HFF-Myc (cell line): ENCODE measurements around the gene ABCA12.
"Not testable (repeated sequence)": the region's sequence is repeated elsewhere in the genome, so short reads cannot be mapped to it uniquely, and the experiment has no call there.

Experiments used
- DNase-seq: peaks from one replicate; pipeline ENCODE4 v3.0.0-alpha.2; 2011; ENCODE audit warnings: low read depth; ENCODE audit errors: extremely low read depth
- H3K4me3 ChIP-seq: replicated peaks from 2 replicates; pipeline ENCODE4 v1.5.1; 2011; ENCODE audit warnings: low read depth, mild to moderate bottlenecking, control low read depth, low read length
- CTCF ChIP-seq: IDR thresholded peaks from 2 replicates; pipeline ENCODE4 v1.5.1; 2012; ENCODE audit warnings: mild to moderate bottlenecking, low read depth, low read length, control low read depth; ENCODE audit errors: missing control alignments

ABCA12 gene

GRCh38 chr2:215138479-215138878 is at the start of gene ABCA12:
ABCA12 (minus strand) TSS chr2:215138626; CDS start chr2:215138208, 418 bp downstream.
- TF ChIP-seq CTCF: no peak
- no peak within 1 kb of the TSS for H3K4me3 ChIP-seq
- no peak for DNase-seq

DNA sequence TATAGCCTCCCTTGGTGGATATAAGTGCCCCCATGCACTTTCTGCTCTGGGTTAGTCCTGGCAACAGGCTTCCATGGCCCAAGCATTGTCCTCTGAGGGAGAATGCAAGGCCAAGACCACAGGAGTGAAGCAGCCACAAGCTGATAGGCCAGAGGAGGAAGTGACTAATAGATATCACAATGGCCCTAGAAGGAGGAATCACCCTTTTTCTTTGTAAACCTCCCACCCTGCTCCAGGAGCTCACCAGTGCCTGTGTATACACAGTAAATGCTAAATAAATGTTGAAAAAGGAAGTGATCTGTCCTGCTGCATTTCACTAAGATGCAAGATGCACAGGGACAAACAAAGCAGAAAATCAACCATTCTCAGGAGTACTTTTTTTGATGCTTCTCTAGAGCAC is 49.7 kb upstream of the ABCA12 start:
- no peak for DNase-seq
- H3K4me3 ChIP-seq: no peak overlapping the region
- no peak for TF ChIP-seq CTCF

GRCh38 chr2:215186021-215186420 is 47.6 kb upstream of the ABCA12 start:
- TF ChIP-seq CTCF: no peak
- no peak for DNase-seq
- H3K4me3 ChIP-seq: no peak overlapping the region

GRCh38 chr2:215178121-215178520 is 39.7 kb upstream of the ABCA12 start:
- no peak for DNase-seq
- H3K4me3 ChIP-seq: no peak overlapping the region
- no peak for TF ChIP-seq CTCF

DNA sequence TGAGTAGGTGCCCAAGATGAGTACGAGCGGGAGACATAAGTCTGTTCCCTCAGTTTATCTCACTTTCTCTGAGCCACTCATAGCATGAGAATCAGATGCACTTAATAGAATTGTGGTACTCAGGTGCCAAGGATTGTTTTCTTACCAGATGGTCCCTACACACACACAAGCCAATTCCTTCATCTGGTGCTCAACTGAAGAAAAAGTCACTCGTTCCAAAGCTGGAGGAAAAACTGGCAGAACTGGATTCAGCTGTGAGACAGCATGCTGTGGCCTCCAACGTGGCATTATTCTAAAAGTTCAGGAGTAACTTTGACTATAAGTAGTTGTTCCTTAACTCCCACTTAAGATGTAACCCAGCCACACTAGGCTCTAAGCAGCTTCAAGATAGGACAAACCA is 33.4 kb upstream of the ABCA12 start:
- DNase-seq: no peak
- no peak for TF ChIP-seq CTCF
- no peak overlapping the region for H3K4me3 ChIP-seq

GRCh38 chr2:215171151-215171550 is 32.7 kb upstream of the ABCA12 start:
- H3K4me3 ChIP-seq: no peak overlapping the region
- no peak for DNase-seq
- TF ChIP-seq CTCF: no peak

- H3K4me3 ChIP-seq, DNase-seq: not testable (repeated sequence)
Measured at GRCh38 chr2:215166505-215166904, 28.1 kb upstream of the ABCA12 start.

DNA sequence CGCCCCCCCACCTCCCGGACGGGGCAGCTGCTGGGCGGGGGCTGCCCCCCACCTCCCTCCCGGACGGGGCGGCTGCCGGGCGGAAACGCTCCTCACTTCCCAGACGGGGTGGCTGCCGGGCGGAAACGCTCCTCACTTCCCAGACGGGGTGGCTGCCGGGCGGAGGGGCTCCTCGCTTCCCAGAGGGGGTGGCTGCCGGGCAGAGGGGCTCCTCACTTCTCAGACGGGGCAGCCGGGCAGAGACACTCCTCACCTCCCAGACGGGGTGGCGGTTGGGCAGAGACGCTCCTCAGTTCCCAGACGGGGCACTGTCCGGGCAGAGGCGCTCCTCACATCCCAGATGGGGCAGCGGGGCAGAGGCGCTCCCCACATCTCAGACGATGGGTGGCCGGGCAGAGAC is 24.9 kb upstream of the ABCA12 start:
- not testable (repeated sequence) for H3K4me3 ChIP-seq, DNase-seq
